HG03066 (cell line): Measurements from ENCODE around the gene KIAA1217.
A peak's percentile ranks its signal among the peaks of the same experiment; 100 is the strongest.

Experiments used
- ATAC-seq: cut with Tn5 transposase; IDR thresholded peaks from one replicate; pipeline ENCODE4 v1.9.1; 2021; ENCODE audit warnings: low read depth; ENCODE audit not compliant: unreplicated experiment

Gene KIAA1217

DNA sequence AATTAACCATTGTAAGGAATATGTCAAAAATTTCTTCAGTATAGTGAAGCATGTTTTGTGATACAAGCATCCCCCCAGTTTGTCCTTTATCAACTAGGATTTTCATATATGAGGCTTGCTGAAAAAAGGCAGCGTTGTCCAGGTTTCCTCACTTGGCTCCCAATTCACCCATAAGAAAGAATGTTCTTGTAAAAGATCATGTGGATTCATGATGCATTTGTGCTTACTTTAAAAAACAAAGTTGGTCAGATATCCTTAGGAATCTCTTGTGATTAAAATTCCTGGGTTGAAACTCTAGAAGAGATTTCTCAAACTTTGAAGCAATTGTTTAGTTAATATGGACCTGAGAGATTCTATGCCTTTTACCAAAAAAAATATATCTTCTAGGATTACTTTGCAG, 181.8 kb downstream of the KIAA1217 start:
- ATAC-seq, result no peak

GRCh38 chr10:24393201-24393600, 184.3 kb downstream of the KIAA1217 start:
- no peak for ATAC-seq

DNA sequence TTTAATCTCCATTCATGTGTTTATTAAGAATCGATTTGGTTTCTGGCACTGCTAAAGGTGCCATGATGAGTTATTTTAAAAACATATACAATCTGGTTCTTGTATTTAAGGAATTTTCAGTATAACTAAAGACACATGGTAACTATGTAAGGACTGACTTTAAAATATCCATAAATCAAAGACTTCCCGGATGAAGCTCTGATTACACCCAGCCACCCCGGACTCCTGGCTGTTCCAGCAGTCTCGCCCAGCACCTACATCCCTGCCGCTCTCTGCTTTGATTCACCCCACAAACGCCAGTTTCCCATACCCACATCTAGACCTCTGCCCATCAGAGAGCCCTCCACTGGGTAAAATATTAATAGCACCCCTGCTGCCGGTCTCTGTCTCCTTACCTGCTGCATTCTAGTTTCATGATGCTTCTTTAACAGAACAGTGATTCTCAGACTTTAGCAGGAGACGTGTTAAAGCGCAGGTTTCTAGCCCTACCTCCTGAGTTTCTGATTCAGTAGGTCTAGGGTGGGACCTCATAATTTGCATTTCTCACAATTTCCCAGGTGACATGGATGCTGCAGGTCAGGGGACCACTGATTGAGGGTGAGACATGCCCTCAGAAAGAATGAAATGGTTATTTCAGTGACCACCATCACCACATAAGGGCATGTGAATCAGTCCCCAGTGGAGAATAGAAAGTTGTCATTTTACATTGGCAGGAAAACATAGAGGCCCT, 185.7 kb downstream of the KIAA1217 start:
- ATAC-seq, result peak; percentile 71

- no peak for ATAC-seq
These were observed 187.5 kb downstream of the KIAA1217 start for GRCh38 chr10:24396396-24396795.

DNA sequence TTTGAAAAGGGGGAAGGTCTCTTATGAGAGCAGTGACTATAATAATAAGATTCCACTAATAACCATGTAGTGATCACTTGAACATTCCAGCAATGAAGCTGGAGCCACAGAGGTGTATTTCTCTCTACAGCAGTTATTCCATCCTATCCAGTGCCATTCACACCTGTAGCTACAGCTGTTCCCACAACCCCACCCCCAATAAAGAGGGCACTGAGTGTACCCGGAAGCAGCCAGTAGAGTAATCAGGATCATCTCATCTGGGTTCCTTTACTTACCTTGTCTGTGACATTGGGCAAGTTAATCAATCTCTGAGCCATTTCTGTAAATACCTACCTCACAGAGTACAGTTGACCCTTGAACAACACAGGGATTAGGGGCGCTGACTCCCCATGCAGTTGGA, 188.7 kb downstream of the KIAA1217 start:
- no peak for ATAC-seq

GRCh38 chr10:24404567-24404966, 195.6 kb downstream of the KIAA1217 start:
- no peak for ATAC-seq

GRCh38 chr10:24405635-24406034, 196.7 kb downstream of the KIAA1217 start:
- ATAC-seq, result no peak

GRCh38 chr10:24406809-24407483, 198.0 kb downstream of the KIAA1217 start:
- ATAC-seq, result no peak

GRCh38 chr10:24407928-24408327, 199.0 kb downstream of the KIAA1217 start:
- no peak for ATAC-seq

- ATAC-seq, result no peak
These were observed 199.4 kb downstream of the KIAA1217 start for GRCh38 chr10:24408365-24408764.

DNA sequence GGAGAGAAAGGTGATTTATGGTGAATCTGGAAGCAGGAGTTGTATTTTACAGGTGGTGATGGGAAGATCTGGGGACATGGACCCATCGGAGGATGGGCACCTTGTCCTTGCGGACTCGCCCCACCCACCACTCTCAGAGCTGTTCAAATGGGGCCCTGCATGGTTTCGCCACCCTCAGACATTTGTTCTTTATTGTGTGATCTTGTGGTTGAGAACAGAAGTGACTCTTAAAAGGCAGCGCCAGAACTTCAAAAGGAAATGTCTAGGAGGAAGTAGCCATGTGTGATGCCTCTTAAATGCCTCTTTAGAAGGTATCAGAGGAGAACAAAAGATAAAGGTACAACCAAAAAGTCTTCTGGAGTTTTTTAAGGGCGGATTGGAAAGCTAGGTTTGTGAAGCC, 205.7 kb downstream of the KIAA1217 start:
- no peak for ATAC-seq

GRCh38 chr10:24415455-24416125, 206.7 kb downstream of the KIAA1217 start:
- no peak for ATAC-seq

DNA sequence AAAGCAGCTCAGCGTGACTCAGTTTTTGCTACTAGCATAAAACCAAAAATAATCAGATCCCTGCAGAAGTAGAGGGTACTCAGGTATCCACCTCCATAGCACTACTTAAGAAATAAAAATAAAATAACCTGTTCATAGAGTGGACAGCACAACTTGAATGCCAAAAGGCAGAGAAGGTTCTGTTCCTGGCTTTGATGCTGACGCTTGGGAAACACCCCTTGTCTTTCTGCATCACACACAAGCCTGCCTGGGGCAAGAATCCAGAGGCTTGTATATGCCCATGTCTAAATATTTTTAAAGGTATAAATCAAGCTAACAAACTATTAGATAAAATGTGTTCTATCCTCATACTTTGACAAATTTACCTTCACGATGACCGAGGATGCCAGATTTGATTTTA, 207.3 kb downstream of the KIAA1217 start:
- no peak for ATAC-seq

DNA sequence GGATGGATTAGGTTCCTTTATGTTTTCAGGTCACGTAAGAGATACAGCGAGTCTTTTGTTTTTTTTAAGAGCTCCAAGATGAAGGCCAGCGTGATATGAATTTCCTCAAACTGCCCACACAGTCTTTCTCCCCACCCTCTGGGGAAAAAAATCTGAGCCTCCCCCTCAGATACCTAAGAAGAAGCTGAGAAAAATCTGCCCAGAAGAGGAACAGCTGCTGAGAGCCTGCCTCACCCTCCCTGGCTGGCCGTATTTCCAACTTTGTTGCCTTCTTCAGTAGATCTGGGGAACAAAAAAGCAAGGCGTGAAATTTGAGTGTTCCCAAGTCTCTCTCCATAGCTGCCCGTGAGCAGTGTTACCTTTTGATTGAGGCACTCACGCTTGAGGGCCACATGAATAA, 208.1 kb downstream of the KIAA1217 start:
- ATAC-seq, result no peak

DNA sequence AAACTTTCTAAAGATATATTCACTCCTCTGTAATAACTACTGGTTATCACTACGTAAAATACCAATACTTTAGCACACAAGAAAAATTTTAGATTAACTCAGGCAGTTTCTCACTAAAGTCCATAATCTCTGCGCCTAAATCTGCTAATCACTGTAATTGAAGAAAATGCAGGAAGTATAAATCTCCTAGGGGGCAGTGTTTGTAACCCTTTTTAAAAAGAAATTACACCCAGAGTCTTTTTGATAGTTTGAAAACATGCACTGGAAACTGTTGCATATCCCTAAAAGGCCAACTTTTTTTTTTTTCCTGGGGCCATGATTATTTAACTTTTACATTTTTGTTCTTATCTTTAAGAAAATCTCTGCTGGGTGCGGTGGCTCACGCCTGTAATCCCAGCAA, 209.6 kb downstream of the KIAA1217 start:
- no peak for ATAC-seq

DNA sequence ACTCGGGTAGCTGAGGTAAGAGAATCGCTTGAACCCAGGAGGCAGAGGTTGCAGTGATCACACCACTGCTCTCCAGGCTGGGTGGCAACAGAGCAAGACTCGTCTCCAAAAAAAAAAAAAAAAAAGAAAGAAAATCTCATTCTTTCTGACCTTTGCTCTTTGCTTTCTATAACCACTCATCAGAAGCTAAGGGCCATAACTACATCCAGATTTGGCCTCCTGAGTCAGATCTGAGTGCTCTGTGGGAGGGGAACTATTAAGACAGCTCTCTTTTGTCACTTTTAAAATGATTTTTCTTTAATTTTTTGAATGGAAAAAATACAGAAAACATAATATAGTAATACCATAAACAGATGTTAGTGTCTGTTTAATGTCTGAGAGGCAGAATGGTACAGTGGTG, 210.1 kb downstream of the KIAA1217 start:
- no peak for ATAC-seq

- peak; percentile 86 for ATAC-seq
These were observed 216.2 kb downstream of the KIAA1217 start for GRCh38 chr10:24425151-24425550.

- no peak for ATAC-seq
These were observed 218.9 kb downstream of the KIAA1217 start for GRCh38 chr10:24427678-24428409.

- no peak for ATAC-seq
These were observed 219.5 kb downstream of the KIAA1217 start for GRCh38 chr10:24428410-24428782.

DNA sequence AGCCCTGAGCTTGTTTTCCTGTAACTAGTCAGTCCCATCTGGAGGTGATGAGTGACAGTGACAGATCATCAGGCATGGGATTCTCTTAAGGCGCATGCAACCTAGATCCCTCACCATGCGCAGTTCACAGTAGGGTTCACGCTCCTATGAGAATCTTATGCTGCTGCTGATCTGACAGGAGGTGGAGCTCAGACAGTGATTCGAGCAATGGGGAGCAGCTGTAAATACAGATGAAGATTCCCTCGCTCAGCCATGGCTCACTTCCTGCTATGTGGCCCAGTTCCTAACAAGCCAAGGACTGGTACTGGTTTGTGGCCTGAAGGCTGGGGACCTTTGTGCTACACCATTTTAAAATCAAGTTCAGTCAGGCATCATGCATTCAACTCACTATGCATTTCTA, 221.7 kb downstream of the KIAA1217 start:
- no peak for ATAC-seq
